ENCODE data around the gene ZFAND3. TPM values are rescaled to one million over a fixed set of nuclear protein-coding genes. Genes with fewer than 3 reads are reported as not detected.

The ZFAND3 gene
- total RNA-seq, 1 experiment from 2014 or later: 47.2 TPM

- DNase-seq (ENCODE audit: low read depth, low spot score) (no peak), ATAC-seq (no peak)
- H3K9me2 ChIP-seq (ENCODE audit: insufficient read depth): no peaks in the 10 kb centered on the region
- RAD21 ChIA-PET (ENCODE audit: low non-redundant PET in 1 of 2, low total read pairs in 2 of 2, uncharacterized antibody in 2 of 2, unreplicated experiment in 2 of 2): no interaction called here
- no peak overlapping the region for H3K27ac ChIP-seq (ENCODE audit: low read depth, low read length)
- H2AFZ ChIP-seq (ENCODE audit: low read depth, low read length, poor library complexity, severe bottlenecking): no peak overlapping the region
- no peaks in the 10 kb centered on the region for H3K9me3 ChIP-seq (ENCODE audit: control insufficient read depth in 1 of 2, insufficient read depth in 1 of 2, low read depth in 1 of 2, low read length in 2 of 2)
- H3K4me1 ChIP-seq (ENCODE audit: control insufficient read depth in 1 of 2, insufficient read depth in 2 of 2, low read length in 2 of 2): no peaks in the 10 kb centered on the region
- POLR2A ChIA-PET: no interaction called here
- H3K79me2 ChIP-seq (ENCODE audit: insufficient read depth, low read length): peaks cover 57% of the 10 kb centered on the region
- H4K20me1 ChIP-seq (ENCODE audit: insufficient read depth): peaks cover 20% of the 10 kb centered on the region
- no peak overlapping the region for H3K9ac ChIP-seq (ENCODE audit: low read length)
- CTCF ChIA-PET: no interaction called here
- no peaks in the 10 kb centered on the region for H3K27me3 ChIP-seq (ENCODE audit: insufficient read depth, low read length)
- no TSS peak for BruUV-seq (replicated peaks)
- no peaks in the 10 kb centered on the region for H3K36me3 ChIP-seq (ENCODE audit: control insufficient read depth in 1 of 2, insufficient read depth in 2 of 2, low read length in 2 of 2)
- intact Hi-C loops (cut with micrococcal nuclease): no loop called here
- TF ChIP-seq TCF7L2 (IDR thresholded peaks at IDR 0.05; ENCODE audit: borderline replicate concordance, extremely low read depth, insufficient read depth, insufficient read length) (no peak), ZNF274 (IDR thresholded peaks at IDR 0.05; ENCODE audit: low read depth, low read length) (no peak), CTCF (IDR thresholded peaks at IDR 0.05 in 2 of 3, conservative IDR thresholded peaks at IDR 0.05 in 1 of 3; ENCODE audit: borderline replicate concordance in 1 of 3, insufficient read depth in 1 of 3, low read depth in 2 of 3, low read length in 2 of 3) (no peak), YY1 (IDR thresholded peaks at IDR 0.05; ENCODE audit: extremely low read depth, insufficient replicate concordance, low read depth, low read length) (no peak), JUND (IDR thresholded peaks at IDR 0.05) (no peak), EZH2 (IDR thresholded peaks at IDR 0.05) (no peak), EZH2phosphoT487 (IDR thresholded peaks at IDR 0.05; ENCODE audit: borderline replicate concordance) (no peak), MAX (IDR thresholded peaks at IDR 0.05) (no peak), ATF3 (IDR thresholded peaks at IDR 0.05) (no peak), POLR2AphosphoS5 (IDR thresholded peaks at IDR 0.05; ENCODE audit: low read depth, low read length) (no peak), FOSL1 (IDR thresholded peaks at IDR 0.05; ENCODE audit: low read depth) (no peak), CBX3 (IDR thresholded peaks at IDR 0.05; ENCODE audit: low read depth) (no peak), ELF1 (IDR thresholded peaks at IDR 0.05; ENCODE audit: borderline replicate concordance, low read depth) (no peak), CEBPB (IDR thresholded peaks at IDR 0.05; ENCODE audit: low read depth) (no peak), REST (IDR thresholded peaks at IDR 0.05; ENCODE audit: low read depth) (no peak), EGR1 (IDR thresholded peaks at IDR 0.05; ENCODE audit: low read depth) (no peak), ZBTB33 (IDR thresholded peaks at IDR 0.05; ENCODE audit: extremely low read depth, insufficient replicate concordance, low read length) (no peak)
- H3K4me2 ChIP-seq (ENCODE audit: low read length): no peak overlapping the region
- no peak overlapping the region for H3K4me3 ChIP-seq (replicated peaks in 1 of 2; ENCODE audit: low read depth in 1 of 2, low read length in 2 of 2)
Measured at GRCh38 chr6:37994223-37994622, 174.7 kb downstream of the ZFAND3 start.
